Aorta (tissue), 5 donors: Measurements from ENCODE around the gene PRKCE. TPM values are rescaled to one million over a fixed set of nuclear protein-coding genes. Genes with fewer than 3 reads are reported as not detected.

Experiments used
- ATAC-seq: fragments of 200-7000 bp; cut with Tn5 transposase; one replicate; pipeline ENCODE4 v1.9.1; 2022; ENCODE audit warnings: moderate library complexity; ENCODE audit not compliant: low FRiP score
- DNase-seq, 2 donors: peaks; one replicate each; pipeline ENCODE4 v3.0.0-alpha.2; 2020
- H3K27ac ChIP-seq, 2 donors: one replicate each; pipeline ENCODE4 v1.5.1; 2013; ENCODE audit warnings: low read length in 2 of 2, mild to moderate bottlenecking in 2 of 2, moderate library complexity in 2 of 2, control low read depth in 1 of 2, inconsistent platforms in 1 of 2, low read depth in 1 of 2
- H3K27me3 ChIP-seq, 2 donors: one replicate each; pipeline ENCODE4 v1.6.1; 2013; ENCODE audit warnings: control low read depth in 1 of 2, low read length in 1 of 2, mild to moderate bottlenecking in 1 of 2, moderate library complexity in 1 of 2; ENCODE audit not compliant: insufficient read depth in 2 of 2, control insufficient read depth in 1 of 2
- H3K36me3 ChIP-seq, 2 donors: one replicate each; pipeline ENCODE4 v1.6.1; 2013; ENCODE audit warnings: control low read depth in 1 of 2, low read length in 1 of 2, mild to moderate bottlenecking in 1 of 2; ENCODE audit not compliant: insufficient read depth in 2 of 2, control insufficient read depth in 1 of 2
- H3K4me1 ChIP-seq, 2 donors: one replicate each; pipeline ENCODE4 v1.6.1; 2013; ENCODE audit warnings: low read length in 2 of 2, control low read depth in 1 of 2, mild to moderate bottlenecking in 1 of 2, moderate library complexity in 1 of 2; ENCODE audit not compliant: insufficient read depth in 2 of 2, control insufficient read depth in 1 of 2
- H3K4me3 ChIP-seq, 2 donors: one replicate each; pipeline ENCODE4 v1.5.1; 2013; ENCODE audit warnings: low read length in 2 of 2, control low read depth in 1 of 2, mild to moderate bottlenecking in 1 of 2
- H3K9me3 ChIP-seq: one replicate; pipeline ENCODE4 v1.6.1; 2013; ENCODE audit warnings: mild to moderate bottlenecking, low read length; ENCODE audit not compliant: control insufficient read depth
- WGBS, 2 donors: extraction: QIAGEN DNeasy Blood & Tissue Kit; methylation state at CpG; one replicate each; pipeline ENCODE4 v1.1.7; 2013; 5-methylcytosine and 5-hydroxymethylcytosine counted together
- intact Hi-C, 2 donors: fragments of 100-400 bp; cut with DNase I; formaldehyde crosslinking; loops; one replicate each; pipeline versions ENCODE4 v1.14.2 to v1.15.0; 2022
- long read RNA-seq, 2 donors: library from polyadenylated mRNA; unstranded; transcript quantifications; one replicate each; pipeline ENCODE4 v2.0.0, GENCODE V29; 2020 to 2021
- polyA plus RNA-seq, 2 donors: library from polyadenylated mRNA; stranded (reverse); fragments of 200-250 nt; gene quantifications; one replicate each; pipeline ENCODE4 v1.2.3, GENCODE V29; 2013
- total RNA-seq, 2 donors: library from RNA; stranded (reverse); fragmentation: NEBNext Ultra II Directional; extraction: Animal tissue kit (Norgen Biotek cat#: 25700); gene quantifications; one replicate each; pipeline ENCODE4 v1.2.1, GENCODE V29; 2021
- donor health status: healthy with polysubstance abuse.
- donor health status: Bipolar disorder and iron deficiency.
- donor health status: DM: no; HTN: no; CAD: no.
- donor health status: DM: no; HTN: no; CAD: no.
- donor health status: DM: yes; HTN: yes; CAD: no.

Gene PRKCE
- total RNA-seq (10 to 100 TPM; 20.3 to 23.8 TPM), polyA plus RNA-seq (1 to 10 TPM; 1.5 to 2.0 TPM)
- long read RNA-seq, donor 1, full-length matches to known transcripts, result 2 of 40 reads
- long read RNA-seq, donor 1, partial matches to known transcripts, result 1 of 40 reads
- long read RNA-seq, donor 1, other reads (novel, unspliced or antisense), result 37 of 40 reads
- long read RNA-seq, donor 2, full-length matches to known transcripts, result 1 of 29 reads
- long read RNA-seq, donor 2, partial matches to known transcripts, result 2 of 29 reads
- long read RNA-seq, donor 2, other reads (novel, unspliced or antisense), result 26 of 29 reads

DNA sequence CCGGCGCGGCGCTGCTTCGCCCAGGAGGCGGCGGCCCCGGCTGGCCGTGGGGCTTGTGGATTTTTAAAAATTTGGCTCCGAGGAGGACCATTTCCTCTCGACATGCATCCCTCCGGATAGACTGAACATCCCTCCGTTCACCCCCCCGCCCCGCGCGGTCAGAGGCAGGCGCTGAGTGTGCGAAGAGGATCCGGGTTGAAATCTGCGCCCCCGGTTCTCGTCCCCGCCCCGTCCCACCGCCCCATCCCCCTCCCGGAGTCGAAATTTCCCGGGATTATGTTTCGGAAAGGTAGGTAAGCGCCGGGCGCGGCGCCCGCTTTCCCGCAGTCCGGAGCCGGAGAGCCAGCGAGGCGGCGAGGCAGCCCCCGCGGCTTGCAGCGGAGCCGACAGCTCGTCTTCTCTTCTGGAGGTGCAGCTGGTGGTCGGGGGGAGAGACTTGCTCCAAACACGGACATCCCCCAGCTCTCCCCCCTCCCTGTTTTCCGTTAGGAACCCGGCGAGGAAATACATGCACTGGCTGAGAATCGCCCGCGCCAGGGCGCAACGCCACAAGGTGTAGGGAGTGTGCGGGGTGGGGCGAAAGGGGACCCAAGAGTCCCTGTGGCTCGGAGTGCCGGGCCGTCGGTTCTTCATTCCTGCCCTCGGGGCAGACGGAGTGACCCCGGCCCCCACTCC lies at the start of gene PRKCE:
Gene PRKCE, plus strand, starts transcription at position 261 of the 675 bp plus-strand sequence.
- intact Hi-C loops, result no loop called here
- DNase-seq (peak; percentile 79 to 89), ATAC-seq (peak; percentile 44)
- WGBS, 2 donors, result 0 to 1% methylated on average over 63 to 66 of the region's 66 CpGs
- H3K36me3 ChIP-seq, result no peaks in the 10 kb centered on the region
- no peaks in the 10 kb centered on the region for H3K9me3 ChIP-seq
- H3K4me3 ChIP-seq, result peak within 1 kb of the TSS; percentile 72 to 88
- no peaks in the 10 kb centered on the region for H3K27me3 ChIP-seq
- H3K27ac ChIP-seq, result peak within 1 kb of the TSS; percentile 88 to 93
- H3K4me1 ChIP-seq, result no peaks in the 10 kb centered on the region

DNA sequence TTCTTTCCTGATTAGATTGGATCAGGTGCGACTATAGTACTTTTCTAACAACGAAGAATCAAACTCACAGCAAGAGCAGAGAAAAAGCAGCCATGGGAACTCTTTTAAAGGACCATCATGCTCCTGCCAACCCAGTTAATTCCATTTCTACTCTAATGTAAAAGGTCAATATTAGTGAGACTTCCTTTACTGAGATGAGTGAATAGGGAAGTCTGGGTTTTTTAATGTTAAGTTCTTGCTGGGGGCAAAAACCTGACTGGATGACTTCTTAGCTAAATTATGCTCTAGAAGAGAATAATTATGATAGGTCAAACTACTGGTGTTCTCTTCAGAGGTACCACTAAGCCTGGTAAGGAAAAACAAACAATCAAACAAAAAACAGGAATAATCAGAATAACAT lies 48.9 kb upstream of the PRKCE start:
- DNase-seq (no peak), ATAC-seq (no peak)
- H3K27ac ChIP-seq, result no peak overlapping the region
- WGBS, 2 donors, result 96 to 100% methylated on average over 2 of the region's 2 CpGs
- no peaks in the 10 kb centered on the region for H3K27me3 ChIP-seq
- no peak overlapping the region for H3K4me3 ChIP-seq
- intact Hi-C loops, result no loop called here
- peaks cover 2 to 10% of the 10 kb centered on the region in 2 donors for H3K36me3 ChIP-seq
- no peaks in the 10 kb centered on the region for H3K9me3 ChIP-seq
- H3K4me1 ChIP-seq, result no peaks in the 10 kb centered on the region

DNA sequence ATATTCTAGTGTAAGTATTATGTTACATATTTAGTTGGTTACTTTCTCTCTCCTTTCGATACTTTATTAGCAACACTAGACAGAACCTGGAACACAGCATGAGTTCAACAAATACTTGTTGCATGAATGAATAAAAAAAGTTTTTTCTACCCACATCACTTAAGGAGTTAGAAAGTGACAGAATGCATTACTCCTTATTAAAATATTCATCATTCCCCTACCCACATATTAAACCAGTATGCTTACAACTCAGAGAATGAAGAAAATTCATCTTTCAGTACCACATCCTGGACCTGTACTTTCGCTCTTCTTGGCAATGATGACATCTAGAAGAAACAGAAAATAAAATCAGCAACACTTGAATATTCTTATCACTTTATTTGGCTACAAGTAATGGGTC lies 46.4 kb upstream of the PRKCE start:
- Histone ChIP-seq H3K4me3 (no peak overlapping the region), H3K27me3 (no peaks in the 10 kb centered on the region), H3K27ac (no peak overlapping the region), H3K36me3 (peaks cover 2 to 4% of the 10 kb centered on the region in 2 donors), H3K4me1 (no peaks in the 10 kb centered on the region), H3K9me3 (no peaks in the 10 kb centered on the region)
- no peak for DNase-seq
- WGBS, 2 donors, result 95% methylated on average over 2 of the region's 2 CpGs
- no peak for ATAC-seq
- intact Hi-C loops, result no loop called here

DNA sequence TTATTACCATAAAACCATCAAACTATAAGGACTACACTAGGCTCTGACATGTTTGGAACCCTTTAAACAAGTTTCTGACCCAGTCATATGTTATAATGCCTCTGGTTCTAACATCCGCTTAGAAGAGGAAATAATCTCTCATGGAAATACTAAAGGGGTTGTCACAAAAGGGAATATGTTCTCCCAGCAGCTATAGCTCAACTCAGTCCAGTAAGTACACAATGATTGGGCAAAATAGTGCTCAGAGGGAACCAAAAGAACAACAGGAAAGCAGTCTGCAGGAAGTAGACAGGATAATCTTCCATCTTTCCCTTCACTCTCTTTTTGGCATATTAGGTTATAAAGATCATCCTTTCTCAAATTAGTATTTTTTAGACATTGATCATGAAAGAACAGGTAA lies 44.7 kb upstream of the PRKCE start:
- no peaks in the 10 kb centered on the region for H3K4me1 ChIP-seq
- WGBS, 2 donors, result 91 to 93% methylated on average over 1 of the region's 1 CpG
- no peak overlapping the region for H3K27ac ChIP-seq
- no peak overlapping the region for H3K4me3 ChIP-seq
- H3K36me3 ChIP-seq, result peaks cover 0 to under 1% of the 10 kb centered on the region in 2 donors
- no peak for ATAC-seq
- DNase-seq, result no peak
- no peaks in the 10 kb centered on the region for H3K27me3 ChIP-seq
- intact Hi-C loops, result no loop called here
- H3K9me3 ChIP-seq, result no peaks in the 10 kb centered on the region

DNA sequence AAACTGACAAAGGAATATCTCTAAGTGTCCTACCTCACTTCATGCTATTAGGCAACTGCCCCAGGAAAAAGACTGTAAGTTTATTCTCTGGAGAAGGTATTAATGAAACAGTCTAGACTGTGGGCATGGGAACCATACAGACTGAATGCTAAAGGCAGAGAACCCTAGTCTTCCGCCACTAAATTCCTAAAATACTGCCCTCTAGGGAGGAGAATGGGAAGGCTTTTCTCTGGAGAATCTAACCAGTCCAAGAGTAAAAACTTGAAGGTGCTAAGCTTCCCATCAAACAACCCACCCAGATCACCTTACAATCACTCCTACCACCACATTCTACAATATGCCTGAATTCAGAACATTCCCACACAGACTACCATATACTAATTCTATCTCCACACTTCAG lies 43.8 kb upstream of the PRKCE start:
- Histone ChIP-seq H3K27ac (no peak overlapping the region), H3K4me1 (no peaks in the 10 kb centered on the region), H3K27me3 (no peaks in the 10 kb centered on the region), H3K9me3 (no peaks in the 10 kb centered on the region), H3K4me3 (no peak overlapping the region), H3K36me3 (no peaks in the 10 kb centered on the region)
- WGBS, 2 donors, result 32 to 63% methylated on average over 1 of the region's 1 CpG
- DNase-seq (no peak), ATAC-seq (no peak)
- intact Hi-C loops, result no loop called here

DNA sequence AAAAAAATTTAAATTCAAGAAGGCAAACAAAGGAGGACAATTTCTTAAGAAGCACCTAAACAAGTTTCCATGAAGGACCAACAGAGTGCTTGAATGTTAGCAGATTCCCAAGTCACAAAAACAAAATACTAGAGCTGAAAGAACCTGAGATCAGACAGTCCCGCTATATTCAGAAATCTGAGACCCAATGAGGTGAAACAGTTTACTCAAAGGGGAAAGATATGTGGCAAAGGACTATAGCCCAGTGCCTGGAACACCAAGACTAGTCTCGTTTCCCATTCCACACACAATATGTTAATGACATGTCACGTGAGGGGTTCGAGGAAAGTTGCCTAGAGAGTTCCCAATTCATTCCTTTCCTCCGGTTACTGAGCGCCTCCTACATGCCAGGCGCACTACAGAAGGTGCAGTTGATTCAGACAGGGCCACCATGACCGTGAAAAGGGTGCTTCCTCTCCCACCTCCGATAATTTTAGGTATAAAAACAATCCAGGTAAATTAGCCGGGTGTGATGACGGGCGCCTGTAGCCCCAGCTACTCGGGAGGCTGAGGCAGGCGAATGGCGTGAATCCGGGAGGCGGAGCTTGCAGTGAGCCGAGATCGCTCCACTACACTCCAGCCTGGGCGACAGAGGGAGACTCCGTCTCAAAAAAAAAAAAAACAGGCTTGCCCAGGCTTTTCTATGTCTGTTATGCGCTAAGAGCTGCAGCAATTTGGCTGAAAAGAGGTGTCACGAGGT lies 41.0 kb upstream of the PRKCE start:
- 0 to 1% methylated on average over 23 of the region's 23 CpGs for WGBS, 2 donors
- no peaks in the 10 kb centered on the region for H3K9me3 ChIP-seq
- ATAC-seq, result peak; percentile 81
- peak overlapping the region in 1 of 2 donors; percentile 76 for H3K27ac ChIP-seq
- H3K27me3 ChIP-seq, result no peaks in the 10 kb centered on the region
- peak; percentile 60 to 76 for DNase-seq
- H3K4me3 ChIP-seq, result peak overlapping the region; percentile 89 to 95
- no peaks in the 10 kb centered on the region for H3K36me3 ChIP-seq
- intact Hi-C loops, result no loop called here
- H3K4me1 ChIP-seq, result peaks cover 0 to 4% of the 10 kb centered on the region in 2 donors

DNA sequence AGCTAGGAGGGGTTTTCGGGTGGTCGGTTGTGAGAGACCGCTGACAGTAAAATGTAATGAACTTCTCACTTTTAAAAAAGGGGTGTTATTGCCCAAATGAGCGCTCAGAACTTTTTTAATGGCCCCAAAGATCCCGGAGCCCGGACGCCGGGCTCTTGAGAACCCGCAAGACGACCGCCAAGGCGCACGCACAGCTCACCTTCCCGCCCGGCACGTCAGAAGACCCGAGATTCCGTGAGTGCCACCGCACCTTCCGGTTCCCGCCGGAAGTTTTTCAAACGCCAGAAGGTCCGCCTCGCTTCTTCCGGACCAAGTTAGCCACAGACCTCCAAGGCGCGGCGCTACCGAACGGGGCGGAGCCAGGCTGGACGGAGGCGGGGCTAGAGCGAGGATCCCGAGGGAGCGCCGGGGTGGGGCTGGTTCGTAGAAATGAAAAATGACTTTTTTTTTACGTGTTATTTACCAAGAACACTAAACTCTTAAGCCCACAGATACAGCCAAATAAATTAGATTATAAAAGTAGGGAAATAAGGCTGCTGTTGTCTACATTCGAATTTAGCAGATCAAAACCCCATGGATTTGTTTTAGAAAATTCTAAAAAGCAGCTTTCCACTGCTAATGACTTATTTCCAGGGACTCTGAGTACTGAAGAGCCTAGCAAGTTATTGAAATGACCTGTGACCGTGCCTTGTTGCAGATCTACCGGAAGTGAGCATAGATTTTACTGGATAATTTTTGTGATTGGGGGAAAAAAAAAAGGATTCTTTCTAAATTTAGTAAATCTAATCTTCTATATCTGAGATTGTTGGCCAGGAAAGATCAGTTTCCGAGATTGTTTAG lies 40.2 kb upstream of the PRKCE start, which contains the start of gene SRBD1:
Gene SRBD1, minus strand, starts transcription at position 248 of the 840 bp plus-strand sequence. CDS start 5,826 bp downstream, outside the sequence.
- intact Hi-C loops, result no loop called here
- H3K36me3 ChIP-seq, result no peaks in the 10 kb centered on the region
- peak; percentile 96 to 98 for DNase-seq
- no peaks in the 10 kb centered on the region for H3K9me3 ChIP-seq
- H3K27me3 ChIP-seq, result no peaks in the 10 kb centered on the region
- H3K27ac ChIP-seq, result peak within 1 kb of the TSS; percentile 51 to 76
- H3K4me1 ChIP-seq, result peaks cover 0 to 4% of the 10 kb centered on the region in 2 donors
- H3K4me3 ChIP-seq, result peak within 1 kb of the TSS; percentile 89 to 95
- peak; percentile 97 for ATAC-seq
- WGBS, 2 donors, result 2 to 3% methylated on average over 44 of the region's 44 CpGs

DNA sequence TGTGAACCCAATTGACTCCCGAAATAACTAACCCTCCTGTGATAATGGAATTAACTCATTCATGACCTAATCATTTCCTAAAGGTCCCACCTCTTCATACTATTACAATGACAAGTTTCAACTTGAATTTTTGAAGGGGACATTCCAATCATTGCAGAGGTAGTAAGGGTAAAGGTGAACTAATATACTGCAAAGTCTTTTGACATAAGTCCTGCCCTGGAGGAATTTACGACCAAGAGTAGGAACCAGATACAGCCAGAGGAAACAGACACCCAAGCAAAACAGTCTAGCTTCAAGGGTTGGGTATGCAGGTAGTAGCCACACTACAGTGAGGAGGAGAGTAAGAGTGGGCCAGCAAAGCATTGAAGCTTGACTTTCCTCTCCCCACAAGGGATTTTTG lies 39.2 kb upstream of the PRKCE start:
- H3K4me3 ChIP-seq, result no peak overlapping the region
- DNase-seq (no peak), ATAC-seq (no peak)
- H3K27me3 ChIP-seq, result no peaks in the 10 kb centered on the region
- H3K4me1 ChIP-seq, result peaks cover 0 to 4% of the 10 kb centered on the region in 2 donors
- WGBS, 2 donors, result 67 to 73% methylated on average over 2 of the region's 2 CpGs
- intact Hi-C loops, result no loop called here
- H3K9me3 ChIP-seq, result no peaks in the 10 kb centered on the region
- H3K27ac ChIP-seq, result no peak overlapping the region
- no peaks in the 10 kb centered on the region for H3K36me3 ChIP-seq
